AG04450 (cell line): ENCODE results near the gene IKZF3. TPM values are rescaled to one million over a fixed set of nuclear protein-coding genes. Genes with fewer than 3 reads are reported as not detected.

Experiments used
- CTCF ChIA-PET: fragments of 300-600, 350-600 bp; formaldehyde crosslinking; extraction: SDS; loops from one replicate; lab custom pipeline; 2022; ENCODE audit warnings: antibody characterized with exemption, inconsistent platforms; lab: Charles Lee
- POLR2A ChIA-PET: fragments of 350-600 bp; formaldehyde crosslinking; extraction: SDS; loops from one replicate; lab custom pipeline; 2021; ENCODE audit warnings: antibody characterized with exemption, inconsistent platforms; lab: Yijun Ruan, JAX
- DNase-seq: peaks from one replicate; pipeline ENCODE4 v3.0.0-alpha.2; 2011; ENCODE audit warnings: low read depth, low spot score
- H3K27ac ChIP-seq: one replicate; pipeline ENCODE4 v1.5.1; 2012; ENCODE audit warnings: low read depth, low read length, control low read depth
- H3K27me3 ChIP-seq: one replicate; pipeline ENCODE4 v1.6.0; 2012; ENCODE audit warnings: low read length; ENCODE audit not compliant: control insufficient read depth, insufficient read depth
- H3K4me3 ChIP-seq: 2 replicates; pipeline ENCODE4 v1.5.1; 2011; ENCODE audit warnings: mild to moderate bottlenecking, low read depth, low read length, control low read depth
- H3K9me3 ChIP-seq: 2 replicates; pipeline ENCODE4 v1.5.1; 2012; ENCODE audit warnings: low read length; ENCODE audit not compliant: control insufficient read depth, insufficient read depth
- polyA plus RNA-seq: library from polyadenylated mRNA; depleted of rRNA; stranded (reverse); fragments of >200 nt; gene quantifications from 2 replicates; pipeline ENCODE4 v1.2.3, GENCODE V29; 2011
- TF ChIP-seq, protein P1 (sequence below): IDR thresholded peaks from 2 replicates; pipeline ENCODE4 v1.5.1; 2011; ENCODE audit warnings: low read depth, low read length, control low read depth, inconsistent platforms

IKZF3 gene
- polyA plus RNA-seq, 1 experiment, result not detected

DNA sequence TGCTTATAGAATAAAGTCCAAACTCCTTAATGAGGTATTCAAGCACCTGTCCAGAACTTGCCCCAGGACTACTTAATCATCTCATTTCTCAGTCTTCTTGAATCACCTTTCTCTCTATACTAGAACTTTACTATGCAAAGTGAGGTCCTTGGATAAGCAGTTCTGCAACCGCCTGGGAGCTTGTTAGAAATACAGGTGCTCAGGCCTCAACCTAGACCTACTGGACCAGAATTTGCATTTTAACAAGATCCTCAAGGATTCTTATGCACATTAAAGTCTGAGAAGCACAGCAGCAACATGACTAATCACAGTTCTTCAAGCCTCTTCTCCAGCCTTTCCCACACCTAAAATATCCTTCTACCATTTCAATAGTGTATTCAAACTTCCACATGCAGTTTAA, 64.7 kb downstream of the IKZF3 start:
- Histone ChIP-seq H3K4me3 (no peak overlapping the region), H3K9me3 (no peaks in the 10 kb centered on the region), H3K27ac (no peak overlapping the region), H3K27me3 (peaks cover 6% of the 10 kb centered on the region)
- no peak for DNase-seq
- ChIA-PET POLR2A (no interaction called here), CTCF (no interaction called here)
- TF ChIP-seq, protein P1, sequence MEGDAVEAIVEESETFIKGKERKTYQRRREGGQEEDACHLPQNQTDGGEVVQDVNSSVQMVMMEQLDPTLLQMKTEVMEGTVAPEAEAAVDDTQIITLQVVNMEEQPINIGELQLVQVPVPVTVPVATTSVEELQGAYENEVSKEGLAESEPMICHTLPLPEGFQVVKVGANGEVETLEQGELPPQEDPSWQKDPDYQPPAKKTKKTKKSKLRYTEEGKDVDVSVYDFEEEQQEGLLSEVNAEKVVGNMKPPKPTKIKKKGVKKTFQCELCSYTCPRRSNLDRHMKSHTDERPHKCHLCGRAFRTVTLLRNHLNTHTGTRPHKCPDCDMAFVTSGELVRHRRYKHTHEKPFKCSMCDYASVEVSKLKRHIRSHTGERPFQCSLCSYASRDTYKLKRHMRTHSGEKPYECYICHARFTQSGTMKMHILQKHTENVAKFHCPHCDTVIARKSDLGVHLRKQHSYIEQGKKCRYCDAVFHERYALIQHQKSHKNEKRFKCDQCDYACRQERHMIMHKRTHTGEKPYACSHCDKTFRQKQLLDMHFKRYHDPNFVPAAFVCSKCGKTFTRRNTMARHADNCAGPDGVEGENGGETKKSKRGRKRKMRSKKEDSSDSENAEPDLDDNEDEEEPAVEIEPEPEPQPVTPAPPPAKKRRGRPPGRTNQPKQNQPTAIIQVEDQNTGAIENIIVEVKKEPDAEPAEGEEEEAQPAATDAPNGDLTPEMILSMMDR, result no peak

DNA sequence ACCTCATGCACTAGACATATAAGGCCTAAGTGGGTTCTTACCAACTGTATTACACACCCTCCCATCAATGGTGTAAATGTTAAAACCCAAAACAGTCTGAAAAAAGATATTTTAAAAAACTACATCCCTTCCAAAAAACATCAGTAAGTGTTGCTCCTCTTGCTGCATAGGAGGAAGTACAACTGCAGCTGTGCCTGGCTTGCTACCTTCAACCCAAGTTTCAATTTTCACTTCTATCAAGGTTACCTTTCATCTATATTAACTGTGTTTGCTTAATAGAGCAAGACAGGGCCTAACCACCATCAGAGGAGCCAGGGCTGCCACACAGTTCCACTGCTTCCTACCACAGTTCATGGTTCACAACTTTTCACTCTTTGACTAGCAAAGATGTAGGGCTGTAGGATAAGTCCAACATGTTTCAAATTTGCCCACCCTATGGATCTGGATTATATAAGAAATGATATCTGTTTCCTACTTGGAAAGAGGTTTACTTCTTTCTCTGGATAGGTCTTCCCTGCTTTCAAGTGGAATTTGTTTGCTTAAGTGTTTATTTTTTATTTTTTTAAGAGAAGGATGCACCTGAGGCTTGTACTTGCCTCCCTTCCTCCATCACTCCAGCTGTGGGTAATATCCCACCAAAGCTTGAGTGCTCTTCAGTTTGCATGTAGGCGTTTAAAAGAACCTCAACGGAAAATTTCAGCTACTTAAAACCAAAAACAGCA, 69.7 kb downstream of the IKZF3 start:
- Histone ChIP-seq H3K9me3 (no peaks in the 10 kb centered on the region), H3K27ac (no peak overlapping the region), H3K4me3 (no peak overlapping the region), H3K27me3 (peaks cover 19% of the 10 kb centered on the region)
- TF ChIP-seq, protein P1, result no peak
- no peak for DNase-seq
- POLR2A ChIA-PET, result no interaction called here
- CTCF ChIA-PET, result no interaction called here

DNA sequence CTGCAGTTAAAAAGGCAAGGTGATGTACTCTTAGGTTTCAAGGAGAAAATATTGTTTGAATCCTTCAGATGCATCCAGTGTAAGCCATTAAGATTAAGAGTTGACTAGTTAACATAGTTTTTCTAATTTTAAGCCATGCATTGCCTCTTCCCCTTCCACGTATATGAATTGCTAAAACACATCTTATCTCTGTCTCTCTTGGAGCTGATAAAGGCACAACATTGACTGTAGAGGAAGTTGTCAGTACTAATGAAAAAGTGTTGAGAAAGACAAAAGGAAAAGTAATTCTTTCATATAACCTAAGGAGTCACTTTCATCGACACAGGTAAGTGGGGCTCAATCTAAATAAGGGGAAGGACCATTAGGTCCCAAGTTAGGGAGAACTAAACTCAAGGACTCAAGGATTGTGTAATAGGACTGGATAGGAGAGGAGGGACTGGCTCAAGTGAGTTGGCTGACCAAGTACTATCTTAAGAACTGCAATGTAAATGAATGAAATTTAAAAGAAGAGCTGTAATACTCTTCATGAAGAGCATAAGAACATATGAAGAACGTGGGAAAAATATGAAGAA, 70.7 kb downstream of the IKZF3 start:
- no peak overlapping the region for H3K27ac ChIP-seq
- no peak overlapping the region for H3K4me3 ChIP-seq
- ChIA-PET CTCF (no interaction called here), POLR2A (no interaction called here)
- TF ChIP-seq, protein P1, result no peak
- peaks cover 19% of the 10 kb centered on the region for H3K27me3 ChIP-seq
- H3K9me3 ChIP-seq, result no peaks in the 10 kb centered on the region
- no peak for DNase-seq

DNA sequence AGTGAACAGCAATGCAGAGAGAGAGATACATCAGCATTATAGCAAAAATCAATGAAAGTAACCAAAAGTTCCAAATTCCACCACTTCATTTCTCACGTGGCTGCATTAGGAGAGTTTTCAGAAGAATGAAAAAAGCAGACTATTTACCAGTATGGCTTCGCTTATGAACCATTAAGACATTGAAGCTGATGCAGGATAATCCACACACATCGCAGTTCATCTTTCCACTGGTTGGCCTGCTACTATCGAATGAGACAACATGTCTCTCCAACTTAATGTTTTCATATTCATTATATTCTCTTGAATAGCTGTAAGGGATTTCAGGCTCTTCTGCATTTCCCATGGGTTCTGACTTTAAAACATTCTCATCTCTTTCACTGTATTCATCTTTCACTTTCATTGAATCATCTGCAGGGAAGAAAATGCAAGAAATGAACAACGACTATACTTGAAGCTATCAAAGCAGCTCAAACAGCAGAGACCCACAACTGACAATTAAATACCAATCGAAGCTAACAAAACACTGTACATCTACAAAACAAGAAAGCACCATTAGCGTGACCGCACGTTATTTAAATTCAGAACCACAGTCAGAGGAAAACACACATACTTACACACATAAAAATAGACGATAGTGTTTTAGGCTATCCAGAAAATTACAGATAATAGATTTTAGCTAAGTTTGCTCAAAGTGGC, 71.4 kb downstream of the IKZF3 start:
- CTCF ChIA-PET, result no interaction called here
- TF ChIP-seq, protein P1, result no peak
- Histone ChIP-seq H3K4me3 (no peak overlapping the region), H3K27ac (no peak overlapping the region), H3K9me3 (no peaks in the 10 kb centered on the region), H3K27me3 (peaks cover 19% of the 10 kb centered on the region)
- POLR2A ChIA-PET, result no interaction called here
- no peak for DNase-seq
